Brain microvascular endothelial cell (primary cell): Measurements from ENCODE around the gene KLF13.

Experiments
- DNase-seq: peaks from one replicate; pipeline ENCODE4 v3.0.0-alpha.2; 2020
- H3K27ac ChIP-seq: fragments of 250-450 bp; sonication (Bioruptor Pico); 2 replicates; pipeline ENCODE4 v1.5.1; 2020; ENCODE audit warnings: mild to moderate bottlenecking, moderate library complexity
- H3K27me3 ChIP-seq: fragments of 250-450 bp; sonication (Bioruptor Pico); replicated peaks from 2 replicates; pipeline ENCODE4 v1.5.1; 2020; ENCODE audit warnings: mild to moderate bottlenecking
- H3K36me3 ChIP-seq: fragments of 250-450 bp; sonication (Bioruptor Pico); replicated peaks from 2 replicates; pipeline ENCODE4 v1.5.1; 2020; ENCODE audit warnings: mild to moderate bottlenecking
- H3K4me3 ChIP-seq: 2 replicates; pipeline ENCODE4 v1.5.1; 2011; ENCODE audit warnings: low read depth, mild to moderate bottlenecking, control low read depth, low read length, moderate library complexity
- CTCF ChIP-seq: IDR thresholded peaks from 2 replicates; pipeline ENCODE4 v1.5.1; 2011; ENCODE audit warnings: low read depth, mild to moderate bottlenecking, moderate library complexity, low read length, control low read depth, inconsistent platforms; ENCODE audit errors: missing control alignments
- in situ Hi-C: cut with HindIII; loops from 2 replicates; pipeline ENCODE4 v1.10.0; 2017; ENCODE audit warnings: low sequenced_read_pairs, low pct_ligation_motif_present

KLF13 gene

GRCh38 chr15:31338318-31338878, 11.8 kb downstream of the KLF13 start:
- in situ Hi-C loops: no loop called here
- H3K4me3 ChIP-seq: no peak overlapping the region
- no peak for TF ChIP-seq CTCF
- H3K27ac ChIP-seq: peak overlapping the region; percentile 36
- no peaks in the 10 kb centered on the region for H3K27me3 ChIP-seq
- H3K36me3 ChIP-seq: no peaks in the 10 kb centered on the region
- no peak for DNase-seq

DNA sequence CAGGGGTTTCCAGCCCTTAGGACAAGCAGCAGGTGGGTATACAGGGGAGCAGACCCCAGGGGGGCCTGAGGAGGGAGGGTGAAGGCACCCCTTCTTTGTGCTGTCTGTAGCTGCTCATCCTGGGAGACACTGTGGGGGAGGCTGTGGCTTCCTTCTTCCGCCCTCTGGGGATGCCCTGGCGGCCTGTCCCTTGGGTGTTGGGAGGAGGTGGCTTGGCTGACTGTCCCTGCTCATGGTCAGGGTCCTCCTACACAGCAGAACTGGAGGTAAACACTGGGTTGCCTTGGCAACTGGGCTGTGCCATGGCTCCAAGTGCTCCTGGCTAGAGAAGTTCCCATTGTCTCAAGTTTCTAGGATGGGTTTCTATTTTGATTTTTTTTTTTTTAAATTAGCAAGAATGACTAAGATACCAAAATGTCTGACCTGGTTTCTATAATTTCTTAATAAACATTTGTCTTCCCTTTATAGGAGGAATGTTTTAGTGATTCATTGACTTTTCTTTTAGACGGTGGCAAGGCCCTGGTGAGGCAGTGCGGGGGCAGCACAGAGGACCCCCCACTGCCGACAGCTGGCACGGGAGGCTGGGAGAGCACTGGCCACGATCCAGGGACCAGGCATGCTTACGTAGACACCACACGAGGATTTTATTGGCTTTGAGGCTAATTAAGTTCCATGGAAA, 12.4 kb downstream of the KLF13 start:
- no peak overlapping the region for H3K4me3 ChIP-seq

DNA sequence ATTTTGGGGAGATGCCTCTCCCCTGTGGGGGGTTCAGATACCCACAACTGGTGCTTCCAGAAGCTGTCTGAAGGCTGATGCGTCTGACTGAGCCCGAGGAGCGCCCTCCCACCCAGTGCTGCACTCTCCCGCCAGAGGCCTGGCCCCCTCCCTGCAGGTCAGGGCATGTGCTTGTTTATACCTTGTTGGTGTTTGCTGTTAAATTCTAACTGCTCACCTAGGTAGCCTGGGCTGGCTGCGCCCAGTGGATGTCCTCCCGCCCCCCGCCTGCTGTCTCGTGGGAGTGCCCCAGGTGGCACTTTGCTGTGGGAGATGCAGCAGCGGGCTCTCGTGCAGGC, 12.9 kb downstream of the KLF13 start:
- peak overlapping the region; percentile 36 for H3K27ac ChIP-seq
- no peak for TF ChIP-seq CTCF
- H3K27me3 ChIP-seq: no peaks in the 10 kb centered on the region
- H3K4me3 ChIP-seq: no peak overlapping the region
- no peaks in the 10 kb centered on the region for H3K36me3 ChIP-seq
- no peak for DNase-seq
- in situ Hi-C loops: no loop called here

More for the DNA sequence above, 12.4 kb downstream of the KLF13 start:
- in situ Hi-C loops: no loop called here
- DNase-seq: peak; percentile 88
- Histone ChIP-seq H3K27ac (peak overlapping the region; percentile 36), H3K27me3 (no peaks in the 10 kb centered on the region), H3K36me3 (no peaks in the 10 kb centered on the region)
- TF ChIP-seq CTCF: no peak

- TF ChIP-seq CTCF: no peak
- Histone ChIP-seq H3K36me3 (no peaks in the 10 kb centered on the region), H3K27ac (no peak overlapping the region), H3K27me3 (no peaks in the 10 kb centered on the region), H3K4me3 (no peak overlapping the region)
- no peak for DNase-seq
- in situ Hi-C loops: no loop called here
Observed at GRCh38 chr15:31340047-31340446, 13.4 kb downstream of the KLF13 start.

DNA sequence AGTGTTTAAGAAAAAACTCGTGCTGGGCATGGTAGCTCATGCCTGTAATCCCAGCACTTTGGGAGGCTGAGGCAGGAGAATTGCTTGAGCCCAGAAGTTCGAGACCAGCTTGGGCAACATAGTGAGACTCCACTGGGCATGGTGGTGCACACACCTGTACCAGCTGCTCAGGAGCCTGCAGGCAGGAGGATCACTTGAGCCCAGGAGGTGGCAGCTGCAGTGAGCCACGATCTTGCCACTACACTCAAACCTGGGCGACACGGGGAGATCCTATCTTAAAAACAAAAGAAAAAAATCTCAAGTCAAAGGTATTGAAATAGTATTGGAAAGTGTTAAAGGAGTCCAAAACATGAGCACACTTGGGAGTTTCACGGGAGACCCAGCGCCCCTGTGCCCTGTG, 14.0 kb downstream of the KLF13 start:
- no peak overlapping the region for H3K4me3 ChIP-seq
- TF ChIP-seq CTCF: no peak
- DNase-seq: no peak
- in situ Hi-C loops: no loop called here
- no peak overlapping the region for H3K27ac ChIP-seq
- no peaks in the 10 kb centered on the region for H3K27me3 ChIP-seq
- no peaks in the 10 kb centered on the region for H3K36me3 ChIP-seq

DNA sequence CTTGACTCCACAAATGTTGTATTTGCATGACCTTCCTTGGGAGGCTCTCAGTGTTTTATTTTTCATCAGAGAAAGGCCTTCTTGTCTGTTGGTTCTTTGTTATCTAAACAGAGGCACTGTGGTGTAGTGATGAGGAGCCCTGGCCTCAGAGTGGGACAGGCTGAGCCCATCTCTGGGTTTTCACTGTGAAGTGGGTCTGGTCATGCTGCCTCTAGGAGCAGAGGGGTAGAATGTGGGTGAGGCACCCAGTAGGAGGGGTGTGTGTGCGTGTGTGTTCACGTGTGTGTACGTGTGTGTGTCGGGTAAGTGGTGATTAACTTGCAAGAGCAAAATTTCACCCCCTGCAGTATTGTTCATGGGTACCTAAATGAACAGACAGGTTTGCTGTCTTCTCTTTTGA, 14.4 kb downstream of the KLF13 start:
- H3K36me3 ChIP-seq: no peaks in the 10 kb centered on the region
- H3K27ac ChIP-seq: no peak overlapping the region

More for the DNA sequence above, 14.4 kb downstream of the KLF13 start:
- in situ Hi-C loops: no loop called here
- DNase-seq: no peak
- no peak for TF ChIP-seq CTCF
- H3K4me3 ChIP-seq: no peak overlapping the region
- H3K27me3 ChIP-seq: no peaks in the 10 kb centered on the region
